ENCODE data around the gene NUTF2.

NUTF2 gene

DNA sequence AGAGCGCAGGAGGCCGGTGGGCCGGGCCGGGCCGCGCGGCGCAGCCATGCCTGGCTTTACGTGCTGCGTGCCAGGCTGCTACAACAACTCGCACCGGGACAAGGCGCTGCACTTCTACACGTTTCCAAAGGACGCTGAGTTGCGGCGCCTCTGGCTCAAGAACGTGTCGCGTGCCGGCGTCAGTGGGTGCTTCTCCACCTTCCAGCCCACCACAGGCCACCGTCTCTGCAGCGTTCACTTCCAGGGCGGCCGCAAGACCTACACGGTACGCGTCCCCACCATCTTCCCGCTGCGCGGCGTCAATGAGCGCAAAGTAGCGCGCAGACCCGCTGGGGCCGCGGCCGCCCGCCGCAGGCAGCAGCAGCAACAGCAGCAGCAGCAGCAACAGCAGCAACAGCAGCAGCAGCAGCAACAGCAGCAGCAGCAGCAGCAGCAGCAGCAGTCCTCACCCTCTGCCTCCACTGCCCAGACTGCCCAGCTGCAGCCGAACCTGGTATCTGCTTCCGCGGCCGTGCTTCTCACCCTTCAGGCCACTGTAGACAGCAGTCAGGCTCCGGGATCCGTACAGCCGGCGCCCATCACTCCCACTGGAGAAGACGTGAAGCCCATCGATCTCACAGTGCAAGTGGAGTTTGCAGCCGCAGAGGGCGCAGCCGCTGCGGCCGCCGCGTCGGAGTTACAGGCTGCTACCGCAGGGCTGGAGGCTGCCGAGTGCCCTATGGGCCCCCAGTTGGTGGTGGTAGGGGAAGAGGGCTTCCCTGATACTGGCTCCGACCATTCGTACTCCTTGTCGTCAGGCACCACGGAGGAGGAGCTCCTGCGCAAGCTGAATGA lies 4.0 kb upstream of the NUTF2 start (continued):
- no peak for TF ChIP-seq ZNF311 (tag by site-specific recombination; IDR thresholded peaks at IDR 0.05; ENCODE audit: borderline replicate concordance)
- no peak for TF ChIP-seq ZNF16 (tag by site-specific recombination; IDR thresholded peaks at IDR 0.05; ENCODE audit: low read depth)
- TF ChIP-seq GLIS2 (tag by site-specific recombination; IDR thresholded peaks at IDR 0.05), result no peak
- TF ChIP-seq ZFP37 (tag by site-specific recombination; IDR thresholded peaks at IDR 0.05), result no peak
- no peak for TF ChIP-seq ZNF140 (tag by site-specific recombination; IDR thresholded peaks at IDR 0.05)
- TF ChIP-seq KLF8 (tag by site-specific recombination; IDR thresholded peaks at IDR 0.05), result no peak
- no peak for TF ChIP-seq ZNF394 (tag by site-specific recombination; IDR thresholded peaks at IDR 0.05; ENCODE audit: borderline replicate concordance)
- TF ChIP-seq ZNF600 (tag by site-specific recombination; IDR thresholded peaks at IDR 0.05), result peak; percentile 53; the same call in 1 of the 2 replicates
- TF ChIP-seq ZNF792 (tag by site-specific recombination; IDR thresholded peaks at IDR 0.05), result no peak
- no peak for TF ChIP-seq ZNF266 (tag by site-specific recombination; IDR thresholded peaks at IDR 0.05; ENCODE audit: low read depth)
- no peak for TF ChIP-seq ZNF830 (tag by site-specific recombination; IDR thresholded peaks at IDR 0.05; ENCODE audit: low read depth)
- no peak for TF ChIP-seq ZBTB7A (tag by site-specific recombination; IDR thresholded peaks at IDR 0.05; ENCODE audit: low read depth)
- TF ChIP-seq ZNF274 (IDR thresholded peaks at IDR 0.05; ENCODE audit: low read length), result no peak
- no peak for TF ChIP-seq ZNF274 (tag by site-specific recombination; IDR thresholded peaks at IDR 0.05; ENCODE audit: borderline replicate concordance)
- TF ChIP-seq ZNF302 (tag by site-specific recombination; IDR thresholded peaks at IDR 0.05; ENCODE audit: low read depth), result no peak
- no peak for TF ChIP-seq ZNF596 (tag by site-specific recombination; IDR thresholded peaks at IDR 0.05)
- no peak for TF ChIP-seq ZNF658 (tag by site-specific recombination; IDR thresholded peaks at IDR 0.05)
- peak; percentile 89 for TF ChIP-seq ZNF341 (tag by site-specific recombination; IDR thresholded peaks at IDR 0.05; ENCODE audit: low read depth)
- peak; percentile 58; the same call in 1 of the 2 replicates for TF ChIP-seq SCRT1 (tag by site-specific recombination; IDR thresholded peaks at IDR 0.05; ENCODE audit: borderline replicate concordance)
- TF ChIP-seq ZNF239 (tag by site-specific recombination; IDR thresholded peaks at IDR 0.05), result no peak
- no peak for TF ChIP-seq TRIM28 (IDR thresholded peaks at IDR 0.05; ENCODE audit: borderline replicate concordance, low read length)
- TF ChIP-seq ZNF549 (tag by site-specific recombination; IDR thresholded peaks at IDR 0.05), result no peak
- TF ChIP-seq ZNF223 (tag by site-specific recombination; IDR thresholded peaks at IDR 0.05), result no peak
- TF ChIP-seq, protein P1, sequence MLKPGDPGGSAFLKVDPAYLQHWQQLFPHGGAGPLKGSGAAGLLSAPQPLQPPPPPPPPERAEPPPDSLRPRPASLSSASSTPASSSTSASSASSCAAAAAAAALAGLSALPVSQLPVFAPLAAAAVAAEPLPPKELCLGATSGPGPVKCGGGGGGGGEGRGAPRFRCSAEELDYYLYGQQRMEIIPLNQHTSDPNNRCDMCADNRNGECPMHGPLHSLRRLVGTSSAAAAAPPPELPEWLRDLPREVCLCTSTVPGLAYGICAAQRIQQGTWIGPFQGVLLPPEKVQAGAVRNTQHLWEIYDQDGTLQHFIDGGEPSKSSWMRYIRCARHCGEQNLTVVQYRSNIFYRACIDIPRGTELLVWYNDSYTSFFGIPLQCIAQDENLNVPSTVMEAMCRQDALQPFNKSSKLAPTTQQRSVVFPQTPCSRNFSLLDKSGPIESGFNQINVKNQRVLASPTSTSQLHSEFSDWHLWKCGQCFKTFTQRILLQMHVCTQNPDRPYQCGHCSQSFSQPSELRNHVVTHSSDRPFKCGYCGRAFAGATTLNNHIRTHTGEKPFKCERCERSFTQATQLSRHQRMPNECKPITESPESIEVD (tag by site-specific recombination; IDR thresholded peaks at IDR 0.05), result no peak
- TF ChIP-seq, protein P2, sequence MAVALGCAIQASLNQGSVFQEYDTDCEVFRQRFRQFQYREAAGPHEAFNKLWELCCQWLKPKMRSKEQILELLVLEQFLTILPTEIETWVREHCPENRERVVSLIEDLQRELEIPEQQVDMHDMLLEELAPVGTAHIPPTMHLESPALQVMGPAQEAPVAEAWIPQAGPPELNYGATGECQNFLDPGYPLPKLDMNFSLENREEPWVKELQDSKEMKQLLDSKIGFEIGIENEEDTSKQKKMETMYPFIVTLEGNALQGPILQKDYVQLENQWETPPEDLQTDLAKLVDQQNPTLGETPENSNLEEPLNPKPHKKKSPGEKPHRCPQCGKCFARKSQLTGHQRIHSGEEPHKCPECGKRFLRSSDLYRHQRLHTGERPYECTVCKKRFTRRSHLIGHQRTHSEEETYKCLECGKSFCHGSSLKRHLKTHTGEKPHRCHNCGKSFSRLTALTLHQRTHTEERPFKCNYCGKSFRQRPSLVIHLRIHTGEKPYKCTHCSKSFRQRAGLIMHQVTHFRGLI (tag by site-specific recombination; IDR thresholded peaks at IDR 0.05), result no peak
- TF ChIP-seq, protein P3, sequence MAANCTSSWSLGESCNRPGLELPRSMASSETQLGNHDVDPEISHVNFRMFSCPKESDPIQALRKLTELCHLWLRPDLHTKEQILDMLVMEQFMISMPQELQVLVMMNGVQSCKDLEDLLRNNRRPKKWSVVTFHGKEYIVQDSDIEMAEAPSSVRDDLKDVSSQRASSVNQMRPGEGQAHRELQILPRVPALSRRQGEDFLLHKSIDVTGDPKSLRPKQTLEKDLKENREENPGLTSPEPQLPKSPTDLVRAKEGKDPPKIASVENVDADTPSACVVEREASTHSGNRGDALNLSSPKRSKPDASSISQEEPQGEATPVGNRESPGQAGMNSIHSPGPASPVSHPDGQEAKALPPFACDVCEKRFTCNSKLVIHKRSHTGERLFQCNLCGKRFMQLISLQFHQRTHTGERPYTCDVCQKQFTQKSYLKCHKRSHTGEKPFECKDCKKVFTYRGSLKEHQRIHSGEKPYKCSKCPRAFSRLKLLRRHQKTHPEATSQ (tag by site-specific recombination; IDR thresholded peaks at IDR 0.05), result 0 out of 2 replicates have a peak, but pooled peaks have one; percentile 43
- TF ChIP-seq, protein P4, sequence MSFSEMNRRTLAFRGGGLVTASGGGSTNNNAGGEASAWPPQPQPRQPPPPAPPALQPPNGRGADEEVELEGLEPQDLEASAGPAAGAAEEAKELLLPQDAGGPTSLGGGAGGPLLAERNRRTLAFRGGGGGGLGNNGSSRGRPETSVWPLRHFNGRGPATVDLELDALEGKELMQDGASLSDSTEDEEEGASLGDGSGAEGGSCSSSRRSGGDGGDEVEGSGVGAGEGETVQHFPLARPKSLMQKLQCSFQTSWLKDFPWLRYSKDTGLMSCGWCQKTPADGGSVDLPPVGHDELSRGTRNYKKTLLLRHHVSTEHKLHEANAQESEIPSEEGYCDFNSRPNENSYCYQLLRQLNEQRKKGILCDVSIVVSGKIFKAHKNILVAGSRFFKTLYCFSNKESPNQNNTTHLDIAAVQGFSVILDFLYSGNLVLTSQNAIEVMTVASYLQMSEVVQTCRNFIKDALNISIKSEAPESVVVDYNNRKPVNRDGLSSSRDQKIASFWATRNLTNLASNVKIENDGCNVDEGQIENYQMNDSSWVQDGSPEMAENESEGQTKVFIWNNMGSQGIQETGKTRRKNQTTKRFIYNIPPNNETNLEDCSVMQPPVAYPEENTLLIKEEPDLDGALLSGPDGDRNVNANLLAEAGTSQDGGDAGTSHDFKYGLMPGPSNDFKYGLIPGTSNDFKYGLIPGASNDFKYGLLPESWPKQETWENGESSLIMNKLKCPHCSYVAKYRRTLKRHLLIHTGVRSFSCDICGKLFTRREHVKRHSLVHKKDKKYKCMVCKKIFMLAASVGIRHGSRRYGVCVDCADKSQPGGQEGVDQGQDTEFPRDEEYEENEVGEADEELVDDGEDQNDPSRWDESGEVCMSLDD (tag by site-specific recombination; IDR thresholded peaks at IDR 0.05), result no peak
- TF ChIP-seq OVOL3 (tag by site-specific recombination; IDR thresholded peaks at IDR 0.05), result no peak
- TF ChIP-seq, protein P5, sequence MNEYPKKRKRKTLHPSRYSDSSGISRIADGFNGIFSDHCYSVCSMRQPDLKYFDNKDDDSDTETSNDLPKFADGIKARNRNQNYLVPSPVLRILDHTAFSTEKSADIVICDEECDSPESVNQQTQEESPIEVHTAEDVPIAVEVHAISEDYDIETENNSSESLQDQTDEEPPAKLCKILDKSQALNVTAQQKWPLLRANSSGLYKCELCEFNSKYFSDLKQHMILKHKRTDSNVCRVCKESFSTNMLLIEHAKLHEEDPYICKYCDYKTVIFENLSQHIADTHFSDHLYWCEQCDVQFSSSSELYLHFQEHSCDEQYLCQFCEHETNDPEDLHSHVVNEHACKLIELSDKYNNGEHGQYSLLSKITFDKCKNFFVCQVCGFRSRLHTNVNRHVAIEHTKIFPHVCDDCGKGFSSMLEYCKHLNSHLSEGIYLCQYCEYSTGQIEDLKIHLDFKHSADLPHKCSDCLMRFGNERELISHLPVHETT (tag by site-specific recombination; IDR thresholded peaks at IDR 0.05), result no peak
- TF ChIP-seq GLI2 (tag by site-specific recombination; IDR thresholded peaks at IDR 0.05; ENCODE audit: borderline replicate concordance, low read depth), result no peak
- TF ChIP-seq ZNF510 (tag by site-specific recombination; IDR thresholded peaks at IDR 0.05; ENCODE audit: insufficient replicate concordance), result no peak
- TF ChIP-seq MEIS1 (CRISPR knock-in tag; IDR thresholded peaks at IDR 0.05; ENCODE audit: borderline replicate concordance), result no peak
